ENCODE results near the gene CHRNA4.

Gene CHRNA4

GRCh38 chr20:63332488-63333240, 28.5 kb downstream of the CHRNA4 start:
- peaks cover 6% of the 10 kb centered on the region for H3K36me3 Mint-ChIP-seq
- no peak overlapping the region for H3K4me3 Mint-ChIP-seq
- peaks cover 19% of the 10 kb centered on the region for H3K27me3 Mint-ChIP-seq
- no peak overlapping the region for H3K27ac Mint-ChIP-seq
- H3K4me1 Mint-ChIP-seq (ENCODE audit: low read depth), result no peaks in the 10 kb centered on the region
- H3K9me3 Mint-ChIP-seq (ENCODE audit: low read depth), result peaks cover 7% of the 10 kb centered on the region

- Mint-ChIP-seq H3K27me3 (peaks cover 13% of the 10 kb centered on the region), H3K27ac (no peak overlapping the region), H3K9me3 (ENCODE audit: low read depth) (peaks cover 7% of the 10 kb centered on the region), H3K36me3 (peaks cover 6% of the 10 kb centered on the region), H3K4me1 (ENCODE audit: low read depth) (no peaks in the 10 kb centered on the region), H3K4me3 (no peak overlapping the region)
Measured at GRCh38 chr20:63331741-63332400, 29.3 kb downstream of the CHRNA4 start.

GRCh38 chr20:63330940-63331339, 30.2 kb downstream of the CHRNA4 start:
- H3K4me1 Mint-ChIP-seq (ENCODE audit: low read depth), result no peaks in the 10 kb centered on the region
- H3K27ac Mint-ChIP-seq, result no peak overlapping the region
- H3K9me3 Mint-ChIP-seq (ENCODE audit: low read depth), result peaks cover 7% of the 10 kb centered on the region
- H3K27me3 Mint-ChIP-seq, result peaks cover 9% of the 10 kb centered on the region
- H3K4me3 Mint-ChIP-seq, result no peak overlapping the region
- peaks cover 6% of the 10 kb centered on the region for H3K36me3 Mint-ChIP-seq

GRCh38 chr20:63330084-63330760, 30.9 kb downstream of the CHRNA4 start:
- peaks cover 6% of the 10 kb centered on the region for H3K36me3 Mint-ChIP-seq
- no peaks in the 10 kb centered on the region for H3K4me1 Mint-ChIP-seq (ENCODE audit: low read depth)
- H3K4me3 Mint-ChIP-seq, result no peak overlapping the region
- H3K9me3 Mint-ChIP-seq (ENCODE audit: low read depth), result peaks cover 7% of the 10 kb centered on the region
- no peak overlapping the region for H3K27ac Mint-ChIP-seq
- peaks cover 5% of the 10 kb centered on the region for H3K27me3 Mint-ChIP-seq

GRCh38 chr20:63329331-63330083, 31.6 kb downstream of the CHRNA4 start:
- Mint-ChIP-seq H3K27ac (no peak overlapping the region), H3K4me3 (no peak overlapping the region), H3K9me3 (ENCODE audit: low read depth) (peaks cover 7% of the 10 kb centered on the region), H3K27me3 (peaks cover 5% of the 10 kb centered on the region), H3K4me1 (ENCODE audit: low read depth) (no peaks in the 10 kb centered on the region), H3K36me3 (peaks cover 6% of the 10 kb centered on the region)

GRCh38 chr20:63328718-63329275, 32.4 kb downstream of the CHRNA4 start:
- Mint-ChIP-seq H3K9me3 (ENCODE audit: low read depth) (peaks cover 7% of the 10 kb centered on the region), H3K4me3 (no peak overlapping the region), H3K27ac (no peak overlapping the region), H3K36me3 (peaks cover 6% of the 10 kb centered on the region), H3K27me3 (peaks cover 5% of the 10 kb centered on the region), H3K4me1 (ENCODE audit: low read depth) (no peaks in the 10 kb centered on the region)

GRCh38 chr20:63328026-63328700, 33.0 kb downstream of the CHRNA4 start:
- no peak overlapping the region for H3K4me3 Mint-ChIP-seq
- peaks cover 6% of the 10 kb centered on the region for H3K27me3 Mint-ChIP-seq
- peaks cover 7% of the 10 kb centered on the region for H3K9me3 Mint-ChIP-seq (ENCODE audit: low read depth)
- peaks cover 6% of the 10 kb centered on the region for H3K36me3 Mint-ChIP-seq
- no peaks in the 10 kb centered on the region for H3K4me1 Mint-ChIP-seq (ENCODE audit: low read depth)
- H3K27ac Mint-ChIP-seq, result no peak overlapping the region

GRCh38 chr20:63327231-63327745, 33.9 kb downstream of the CHRNA4 start:
- H3K4me3 Mint-ChIP-seq, result no peak overlapping the region
- no peaks in the 10 kb centered on the region for H3K4me1 Mint-ChIP-seq (ENCODE audit: low read depth)
- peaks cover 7% of the 10 kb centered on the region for H3K27me3 Mint-ChIP-seq
- peaks cover 7% of the 10 kb centered on the region for H3K9me3 Mint-ChIP-seq (ENCODE audit: low read depth)
- peaks cover 6% of the 10 kb centered on the region for H3K36me3 Mint-ChIP-seq
- peak overlapping the region; percentile 54 for H3K27ac Mint-ChIP-seq

- Mint-ChIP-seq H3K9me3 (ENCODE audit: low read depth) (peaks cover 2% of the 10 kb centered on the region), H3K4me3 (no peak overlapping the region), H3K27ac (peak overlapping the region; percentile 54), H3K4me1 (ENCODE audit: low read depth) (no peaks in the 10 kb centered on the region), H3K36me3 (peaks cover 2% of the 10 kb centered on the region), H3K27me3 (peaks cover 3% of the 10 kb centered on the region)
Measured at GRCh38 chr20:63326314-63327230, 34.6 kb downstream of the CHRNA4 start.

- no peak overlapping the region for H3K27ac Mint-ChIP-seq
- no peaks in the 10 kb centered on the region for H3K9me3 Mint-ChIP-seq (ENCODE audit: low read depth)
- H3K4me1 Mint-ChIP-seq (ENCODE audit: low read depth), result no peaks in the 10 kb centered on the region
- no peaks in the 10 kb centered on the region for H3K36me3 Mint-ChIP-seq
- no peak overlapping the region for H3K4me3 Mint-ChIP-seq
- peaks cover 2% of the 10 kb centered on the region for H3K27me3 Mint-ChIP-seq
Measured at GRCh38 chr20:63325554-63326313, 35.4 kb downstream of the CHRNA4 start.

- Mint-ChIP-seq H3K4me3 (no peak overlapping the region), H3K27me3 (peaks cover 2% of the 10 kb centered on the region), H3K9me3 (ENCODE audit: low read depth) (no peaks in the 10 kb centered on the region), H3K4me1 (ENCODE audit: low read depth) (no peaks in the 10 kb centered on the region), H3K36me3 (no peaks in the 10 kb centered on the region), H3K27ac (no peak overlapping the region)
Measured at GRCh38 chr20:63325021-63325471, 36.1 kb downstream of the CHRNA4 start.

- H3K4me1 Mint-ChIP-seq (ENCODE audit: low read depth), result no peaks in the 10 kb centered on the region
- no peak overlapping the region for H3K27ac Mint-ChIP-seq
- no peaks in the 10 kb centered on the region for H3K9me3 Mint-ChIP-seq (ENCODE audit: low read depth)
- H3K4me3 Mint-ChIP-seq, result no peak overlapping the region
- H3K36me3 Mint-ChIP-seq, result no peaks in the 10 kb centered on the region
- H3K27me3 Mint-ChIP-seq, result peaks cover 2% of the 10 kb centered on the region
Measured at GRCh38 chr20:63323357-63323981, 37.7 kb downstream of the CHRNA4 start.
